GM21381 (cell line): ENCODE data around the gene GP5.

ENCODE experiments used
- ATAC-seq: cut with Tn5 transposase; IDR thresholded peaks from one replicate; pipeline ENCODE4 v1.9.1; 2021; ENCODE audit warnings: mild to moderate bottlenecking, moderate library complexity; ENCODE audit not compliant: unreplicated experiment

GP5 gene

DNA sequence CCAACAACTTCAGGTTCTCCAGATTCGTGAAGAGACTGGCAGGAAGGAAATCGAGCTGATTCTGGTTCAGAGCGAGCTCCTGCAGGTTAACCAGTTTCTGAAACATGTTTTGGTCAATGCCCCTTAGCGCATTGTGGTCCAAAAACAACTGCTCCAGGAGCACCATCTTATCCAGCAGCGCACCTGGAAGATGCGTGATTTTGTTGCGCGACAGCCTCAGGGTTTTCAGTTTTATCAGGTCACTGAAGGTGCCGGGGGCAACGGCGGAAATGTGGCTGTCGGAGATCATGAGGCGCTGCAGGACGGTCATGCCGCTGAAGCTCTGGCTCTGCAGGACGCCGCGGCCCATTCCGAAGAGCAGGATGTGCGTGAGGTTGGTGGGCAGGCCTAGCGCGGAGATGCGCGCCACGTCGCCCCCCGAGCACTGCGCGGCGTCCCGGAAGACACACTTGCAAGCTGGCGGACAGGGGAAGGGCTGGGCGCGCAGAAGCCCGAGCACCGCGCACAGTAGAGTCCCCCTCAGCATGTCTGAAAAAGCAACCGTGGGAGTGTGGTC is 1.2 kb downstream of the GP5 start:
- ATAC-seq = no peak

- ATAC-seq = no peak
Measured at GRCh38 chr3:194396859-194397756, 2.0 kb downstream of the GP5 start.

DNA sequence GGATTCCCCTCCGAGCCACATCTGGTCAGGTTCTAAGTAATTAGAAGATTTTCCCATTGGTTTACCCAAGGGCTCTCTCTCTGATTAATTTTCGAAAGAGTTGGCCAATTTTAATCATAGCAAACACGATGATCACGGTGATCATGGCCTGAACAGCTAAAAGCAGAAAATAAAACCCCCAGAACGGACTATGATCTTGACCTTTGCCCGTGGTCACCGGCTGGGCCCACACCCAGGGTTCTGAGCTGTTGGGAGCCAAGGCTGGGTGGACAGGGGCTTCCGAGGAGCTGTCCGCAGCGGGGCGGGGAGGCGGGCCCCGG is 2.6 kb downstream of the GP5 start:
- ATAC-seq = no peak

DNA sequence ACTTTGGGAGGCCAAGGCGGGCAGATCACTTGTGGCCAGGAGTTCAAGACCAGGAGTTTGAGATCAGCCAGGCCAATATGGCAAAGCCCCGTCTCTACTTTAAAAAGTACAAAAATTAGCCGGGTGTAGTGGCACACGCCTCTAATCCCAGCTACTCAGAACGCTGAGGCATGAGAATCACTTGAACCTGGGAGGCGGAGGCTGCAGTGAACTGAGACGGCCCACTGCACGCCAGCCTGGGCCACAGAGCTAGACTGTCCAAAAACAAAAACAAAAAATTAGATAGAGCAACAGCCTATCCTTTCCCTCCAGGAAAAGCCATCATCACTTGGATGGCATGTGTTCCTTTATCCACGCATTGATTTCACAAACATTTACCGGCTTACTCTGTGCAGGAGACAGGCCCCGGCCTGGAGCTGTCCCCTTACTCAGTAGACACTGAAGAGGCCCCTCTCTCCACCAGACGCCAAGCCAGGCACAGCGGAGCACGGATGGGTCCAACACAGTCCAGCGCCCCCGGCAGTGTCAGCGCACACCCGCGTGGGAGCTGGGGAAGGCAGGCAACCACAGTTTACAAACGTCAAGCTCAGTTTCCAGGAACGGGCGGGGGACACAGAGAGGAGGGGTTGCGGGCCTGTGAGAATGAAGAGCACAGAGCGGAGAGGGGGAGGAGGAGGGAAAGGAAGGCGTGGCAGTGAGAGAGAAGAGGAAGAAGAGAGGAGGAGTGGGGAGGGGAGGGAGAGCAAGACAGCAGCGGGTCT is 3.1 kb downstream of the GP5 start:
- no peak for ATAC-seq

DNA sequence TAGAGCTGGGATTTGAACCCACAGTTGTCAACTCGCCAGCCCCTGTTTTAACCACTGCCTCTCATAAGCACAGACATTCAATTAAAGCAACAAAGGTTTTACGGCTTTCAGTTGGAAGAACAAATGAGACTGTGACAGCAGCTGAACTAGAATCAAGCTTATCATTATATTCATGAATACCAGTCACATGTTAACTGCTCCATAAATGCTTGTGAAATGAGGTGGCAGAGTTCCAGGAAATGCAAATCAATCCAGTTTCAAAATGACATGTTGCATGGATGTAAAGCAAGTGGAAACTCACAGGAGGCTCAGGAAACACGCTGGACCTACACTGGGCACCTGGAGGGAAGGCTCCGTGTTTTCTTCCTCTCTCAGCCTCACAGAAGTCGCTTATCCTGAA is 3.9 kb downstream of the GP5 start:
- no peak for ATAC-seq

- no peak for ATAC-seq
Measured at GRCh38 chr3:194392576-194392975, 6.5 kb downstream of the GP5 start.

- ATAC-seq = no peak
Measured at GRCh38 chr3:194390835-194391234, 8.2 kb downstream of the GP5 start.

- ATAC-seq = no peak
Measured at GRCh38 chr3:194389269-194389668, 9.8 kb downstream of the GP5 start.

- no peak for ATAC-seq
Measured at GRCh38 chr3:194387926-194388418, 11.1 kb downstream of the GP5 start.

DNA sequence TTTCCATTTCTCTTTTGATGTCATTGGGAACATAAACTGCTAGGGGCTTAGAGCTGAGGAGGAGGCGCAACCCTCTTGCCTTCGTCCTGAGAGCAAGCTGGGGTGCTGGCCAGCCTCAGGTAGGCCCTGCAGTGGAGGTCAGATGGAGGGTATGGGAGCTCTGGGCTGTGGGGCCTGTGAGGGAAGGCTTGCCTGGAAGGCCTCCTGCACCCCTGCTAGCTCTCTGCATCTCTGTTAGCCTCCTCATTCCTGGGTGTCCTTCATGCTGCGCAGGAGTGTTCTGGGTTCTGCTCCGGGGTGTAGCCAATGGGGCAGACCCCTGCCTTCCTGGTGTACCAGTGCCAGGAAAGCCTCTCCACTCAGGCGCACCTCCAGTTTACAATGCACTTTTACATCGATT is 11.8 kb downstream of the GP5 start:
- ATAC-seq = no peak

GRCh38 chr3:194386648-194387047 is 12.4 kb downstream of the GP5 start:
- ATAC-seq = no peak

GRCh38 chr3:194386066-194386465 is 13.0 kb downstream of the GP5 start:
- no peak for ATAC-seq

DNA sequence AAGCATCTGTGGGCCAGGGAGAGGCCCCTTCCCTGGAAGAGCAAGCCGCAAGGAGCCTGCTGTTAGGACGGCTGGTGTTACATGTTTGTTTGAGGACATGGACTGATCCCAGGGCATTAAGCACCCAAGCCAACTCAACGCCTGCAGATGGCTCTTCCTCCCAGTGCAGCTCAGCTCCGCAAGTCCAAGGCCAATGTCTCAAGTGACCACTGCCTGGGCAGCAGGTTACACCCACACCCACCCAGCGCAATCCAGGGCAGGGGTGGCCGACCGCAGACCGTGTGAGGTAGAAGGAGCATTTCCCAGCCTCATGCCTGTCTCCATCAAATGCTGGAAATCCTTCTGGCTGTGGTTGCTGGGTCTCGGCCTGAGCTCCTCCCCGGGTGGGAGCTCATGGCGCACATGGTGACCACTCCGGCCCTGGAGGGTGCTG is 14.5 kb downstream of the GP5 start:
- ATAC-seq = no peak

DNA sequence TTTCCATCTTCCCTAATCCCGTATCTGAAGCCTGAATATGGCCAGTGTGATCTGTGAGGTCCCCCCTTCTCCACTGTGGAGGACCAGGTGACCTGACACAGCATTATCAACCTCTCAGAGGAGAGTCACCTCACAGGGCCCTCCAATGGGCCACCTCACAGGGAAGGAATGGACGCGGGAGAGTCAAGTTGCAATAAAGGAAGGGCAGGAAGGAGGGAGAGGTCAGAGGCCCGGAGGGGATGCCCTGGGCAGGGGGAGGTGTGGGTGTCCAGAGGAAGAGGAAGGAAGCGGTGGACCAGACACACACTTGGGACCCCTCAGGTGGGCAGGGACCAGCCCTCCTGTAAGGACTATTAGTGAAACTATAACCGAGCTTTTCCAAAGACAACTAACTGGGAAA is 14.9 kb downstream of the GP5 start:
- no peak for ATAC-seq

DNA sequence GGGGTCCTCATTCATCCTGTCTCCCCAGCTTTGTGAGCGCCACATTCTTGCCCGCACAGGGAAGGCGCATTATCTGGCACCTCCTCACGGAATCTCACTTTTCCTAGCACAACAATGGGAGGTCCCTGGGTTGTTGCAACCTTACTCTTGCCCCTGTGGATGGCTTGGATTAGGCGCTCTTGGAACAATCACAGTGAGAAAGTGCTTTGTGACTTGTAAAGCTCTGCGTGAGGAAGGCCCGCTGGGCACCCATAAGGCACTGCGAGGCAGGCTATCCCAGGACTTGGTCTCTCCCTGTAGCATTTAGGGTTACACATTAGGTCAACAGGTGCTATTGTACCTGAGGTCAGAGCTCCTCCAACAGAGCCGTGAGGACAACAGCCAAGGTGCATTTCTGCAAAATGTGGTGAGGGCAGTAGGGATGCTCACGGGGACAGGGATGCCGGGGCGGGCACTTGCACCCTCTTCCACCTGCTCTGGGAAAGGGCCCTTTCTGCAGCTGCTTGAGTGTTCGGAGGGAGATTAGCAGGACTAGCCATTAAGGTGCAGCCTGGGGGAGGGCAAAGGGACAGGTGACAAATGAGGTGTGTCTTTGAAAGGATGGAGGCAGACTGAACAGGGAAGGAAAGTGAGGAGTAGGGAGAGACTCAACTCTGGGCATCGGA is 15.7 kb downstream of the GP5 start:
- no peak for ATAC-seq

DNA sequence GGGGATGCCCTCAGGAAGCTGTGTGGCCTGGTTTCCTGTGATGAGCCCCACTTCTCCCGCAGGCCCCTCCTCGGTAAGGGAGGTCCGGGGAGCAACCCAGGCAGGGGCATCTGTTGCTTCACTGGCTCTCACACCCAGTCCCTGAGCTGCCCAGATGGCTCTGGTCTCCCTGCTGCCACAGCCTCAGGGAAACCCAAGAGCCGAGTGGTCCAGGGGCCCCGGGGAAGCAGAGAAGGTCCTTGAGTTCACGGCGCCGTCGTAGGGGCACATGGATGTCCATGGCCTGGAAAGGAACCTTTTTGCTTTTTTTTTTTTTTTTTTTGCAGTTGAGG is 16.2 kb downstream of the GP5 start:
- ATAC-seq = no peak

GRCh38 chr3:194382196-194382891 is 16.7 kb downstream of the GP5 start:
- no peak for ATAC-seq

- no peak for ATAC-seq
Measured at GRCh38 chr3:194381460-194381875, 17.6 kb downstream of the GP5 start.

DNA sequence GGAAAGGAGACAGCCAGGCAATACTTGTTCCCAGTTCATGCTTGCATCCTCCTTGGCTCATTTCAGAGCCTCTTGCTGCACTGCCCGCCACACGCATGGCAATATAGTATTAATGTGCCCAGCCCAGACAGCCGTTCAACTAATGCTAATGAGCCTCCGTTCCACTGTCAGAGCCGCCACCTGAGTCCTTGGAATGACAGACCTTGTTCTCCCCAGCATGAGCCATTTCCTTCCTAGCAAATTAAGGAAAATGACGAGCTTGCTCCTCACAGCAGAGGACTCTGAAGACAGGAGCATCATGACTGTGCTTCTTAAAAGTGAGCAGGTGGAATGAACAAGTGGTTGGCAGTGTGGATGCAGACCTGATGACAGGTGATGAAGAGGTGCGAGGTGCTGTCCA is 18.7 kb downstream of the GP5 start:
- no peak for ATAC-seq

GRCh38 chr3:194379651-194380050 is 19.4 kb downstream of the GP5 start:
- no peak for ATAC-seq

DNA sequence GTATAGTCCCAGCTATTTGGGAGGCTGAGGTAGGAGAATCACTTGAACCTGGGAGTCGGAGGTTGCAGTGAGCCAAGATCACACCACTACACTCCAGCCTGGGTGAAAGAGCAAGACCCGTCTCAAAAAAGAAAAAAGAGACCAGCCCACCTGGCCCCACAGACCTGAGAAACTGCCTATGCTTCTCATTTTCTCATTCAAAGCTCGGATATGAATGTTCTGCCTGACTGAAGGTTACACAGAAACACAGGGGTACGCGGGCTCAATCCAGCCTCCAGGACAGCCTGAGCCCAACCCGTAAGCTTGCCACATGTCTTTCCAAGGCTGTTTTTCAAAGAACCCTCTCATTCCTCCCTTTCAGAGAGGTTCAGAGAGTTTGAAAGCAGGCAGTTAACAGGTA is 19.8 kb downstream of the GP5 start:
- no peak for ATAC-seq
